Left ventricle myocardium inferior (tissue), 1 donor: ENCODE data around the gene COBL. TPM values are rescaled to one million over a fixed set of nuclear protein-coding genes. Genes with fewer than 3 reads are reported as not detected.

Experiments
- DNase-seq: peaks from one replicate; pipeline ENCODE4 v3.0.0-alpha.2; 2020
- H3K27ac ChIP-seq: fragments of 200-600 bp; replicated peaks from 2 replicates; pipeline ENCODE4 v1.8.0; 2021
- H3K27me3 ChIP-seq: fragments of 200-600 bp; 2 replicates; pipeline ENCODE4 v1.8.0; 2021; ENCODE audit warnings: low read depth
- H3K36me3 ChIP-seq: fragments of 200-600 bp; 2 replicates; pipeline ENCODE4 v1.8.0; 2021
- H3K4me1 ChIP-seq: fragments of 200-600 bp; 2 replicates; pipeline ENCODE4 v1.8.0; 2021
- H3K4me3 ChIP-seq: fragments of 200-600 bp; 2 replicates; pipeline ENCODE4 v1.8.0; 2021; ENCODE audit warnings: mild to moderate bottlenecking, moderate library complexity
- H3K9me3 ChIP-seq: fragments of 200-600 bp; replicated peaks from 2 replicates; pipeline ENCODE4 v1.8.0; 2021
- intact Hi-C: fragments of 100-400 bp; cut with micrococcal nuclease; formaldehyde crosslinking; loops from one replicate; pipeline ENCODE4 v1.11.0; 2022
- total RNA-seq: library from RNA; stranded (reverse); fragmentation: NEBNext Ultra II Directional; extraction: Animal tissue kit (Norgen Biotek cat#: 25700); gene quantifications from one replicate; pipeline ENCODE4 v1.2.1, GENCODE V29; 2021
- TF ChIP-seq, protein P1 (sequence below): fragments of 200-600 bp; IDR thresholded peaks from 2 replicates; pipeline ENCODE4 v1.8.0; 2021; ENCODE audit warnings: antibody characterized with exemption, mild to moderate bottlenecking, borderline replicate concordance
- donor health status: DM: no; HTN: yes; CAD: no; lungs with severe emphysema.

The COBL gene
- total RNA-seq, 1 donor from 2014 or later, result 77.1 TPM

- Histone ChIP-seq H3K27ac (peak overlapping the region; percentile 13), H3K36me3 (no peaks in the 10 kb centered on the region), H3K9me3 (no peaks in the 10 kb centered on the region), H3K27me3 (no peaks in the 10 kb centered on the region), H3K4me1 (peaks cover 47% of the 10 kb centered on the region), H3K4me3 (no peak overlapping the region)
- TF ChIP-seq, protein P1, sequence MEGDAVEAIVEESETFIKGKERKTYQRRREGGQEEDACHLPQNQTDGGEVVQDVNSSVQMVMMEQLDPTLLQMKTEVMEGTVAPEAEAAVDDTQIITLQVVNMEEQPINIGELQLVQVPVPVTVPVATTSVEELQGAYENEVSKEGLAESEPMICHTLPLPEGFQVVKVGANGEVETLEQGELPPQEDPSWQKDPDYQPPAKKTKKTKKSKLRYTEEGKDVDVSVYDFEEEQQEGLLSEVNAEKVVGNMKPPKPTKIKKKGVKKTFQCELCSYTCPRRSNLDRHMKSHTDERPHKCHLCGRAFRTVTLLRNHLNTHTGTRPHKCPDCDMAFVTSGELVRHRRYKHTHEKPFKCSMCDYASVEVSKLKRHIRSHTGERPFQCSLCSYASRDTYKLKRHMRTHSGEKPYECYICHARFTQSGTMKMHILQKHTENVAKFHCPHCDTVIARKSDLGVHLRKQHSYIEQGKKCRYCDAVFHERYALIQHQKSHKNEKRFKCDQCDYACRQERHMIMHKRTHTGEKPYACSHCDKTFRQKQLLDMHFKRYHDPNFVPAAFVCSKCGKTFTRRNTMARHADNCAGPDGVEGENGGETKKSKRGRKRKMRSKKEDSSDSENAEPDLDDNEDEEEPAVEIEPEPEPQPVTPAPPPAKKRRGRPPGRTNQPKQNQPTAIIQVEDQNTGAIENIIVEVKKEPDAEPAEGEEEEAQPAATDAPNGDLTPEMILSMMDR, result no peak
- intact Hi-C loops, result no loop called here
- DNase-seq, result no peak
Observed at GRCh38 chr7:51182636-51183166, 133.9 kb downstream of the COBL start.

GRCh38 chr7:51180092-51180491 is 136.5 kb downstream of the COBL start:
- no peak overlapping the region for H3K4me3 ChIP-seq
- H3K27ac ChIP-seq, result no peak overlapping the region
- intact Hi-C loops, result no loop called here

GRCh38 chr7:51175992-51176388 is 140.6 kb downstream of the COBL start:
- H3K4me3 ChIP-seq, result no peak overlapping the region
- no peak for DNase-seq
- H3K4me1 ChIP-seq, result no peaks in the 10 kb centered on the region
- no peak overlapping the region for H3K27ac ChIP-seq
- H3K36me3 ChIP-seq, result no peaks in the 10 kb centered on the region
- intact Hi-C loops, result no loop called here
- peaks cover 9% of the 10 kb centered on the region for H3K27me3 ChIP-seq
- TF ChIP-seq, protein P1, result no peak
- H3K9me3 ChIP-seq, result no peaks in the 10 kb centered on the region

More at GRCh38 chr7:51180092-51180491, 136.5 kb downstream of the COBL start:
- no peak for DNase-seq
- TF ChIP-seq, protein P1, result no peak
- no peaks in the 10 kb centered on the region for H3K9me3 ChIP-seq
- H3K27me3 ChIP-seq, result peaks cover 2% of the 10 kb centered on the region
- H3K36me3 ChIP-seq, result no peaks in the 10 kb centered on the region
- peaks cover 21% of the 10 kb centered on the region for H3K4me1 ChIP-seq

DNA sequence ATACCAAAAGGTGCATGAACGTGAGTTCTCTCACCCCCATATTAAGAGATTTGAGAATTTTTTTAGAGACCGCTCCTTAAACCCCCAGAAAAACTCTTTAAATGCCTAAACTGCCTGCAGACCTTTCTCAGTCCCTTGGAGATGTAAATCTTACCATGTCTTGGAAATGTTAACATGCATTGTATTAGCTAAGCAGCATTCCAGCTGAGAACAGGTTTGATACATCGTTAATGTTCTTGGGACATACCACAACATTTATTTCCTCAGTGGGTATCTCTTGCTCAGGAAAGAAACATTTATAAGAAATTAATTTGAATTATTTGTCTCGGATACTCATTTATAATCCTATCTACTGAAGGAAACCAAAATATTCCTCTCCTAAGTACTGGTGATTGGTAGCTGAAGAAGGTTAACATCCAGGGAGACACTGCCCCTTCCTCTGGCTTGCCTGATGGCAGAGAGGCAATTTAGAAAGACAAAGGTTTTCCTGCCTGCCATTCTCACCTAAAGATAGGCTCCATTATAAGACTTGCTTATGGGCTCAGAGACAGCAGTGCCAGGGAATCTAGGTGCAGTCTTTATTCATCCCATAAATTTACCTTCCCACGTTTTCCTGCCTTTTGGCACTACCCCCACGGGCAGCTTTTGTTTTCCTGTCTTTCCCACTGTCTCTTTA is 141.2 kb downstream of the COBL start:
- no peak overlapping the region for H3K4me3 ChIP-seq
- peaks cover 9% of the 10 kb centered on the region for H3K27me3 ChIP-seq
- no peaks in the 10 kb centered on the region for H3K9me3 ChIP-seq
- H3K4me1 ChIP-seq, result no peaks in the 10 kb centered on the region
- TF ChIP-seq, protein P1, result no peak
- no peaks in the 10 kb centered on the region for H3K36me3 ChIP-seq
- no peak for DNase-seq
- intact Hi-C loops, result no loop called here
- H3K27ac ChIP-seq, result no peak overlapping the region

DNA sequence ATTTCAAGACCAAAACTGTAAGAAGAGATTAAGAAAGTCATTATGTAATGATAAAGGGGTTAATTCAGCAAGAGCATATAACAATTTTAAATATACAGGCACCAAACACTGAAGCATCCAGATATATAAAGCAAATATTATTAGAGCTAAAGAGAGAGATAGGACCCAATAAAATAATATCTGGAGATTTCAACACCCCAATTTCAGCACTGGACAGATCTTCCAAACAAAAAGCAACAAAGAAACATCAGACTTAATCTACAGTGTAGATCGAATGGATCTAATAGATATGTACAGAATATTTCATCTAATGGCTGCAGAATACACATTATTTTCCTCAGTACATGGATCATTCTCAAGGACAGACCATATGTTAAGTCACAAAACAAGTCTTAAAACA is 151.3 kb downstream of the COBL start:
- H3K27me3 ChIP-seq, result no peaks in the 10 kb centered on the region
- DNase-seq, result no peak
- no peaks in the 10 kb centered on the region for H3K36me3 ChIP-seq
- intact Hi-C loops, result no loop called here
- peaks cover 13% of the 10 kb centered on the region for H3K4me1 ChIP-seq
- TF ChIP-seq, protein P1, result no peak
- no peak overlapping the region for H3K4me3 ChIP-seq
- no peak overlapping the region for H3K27ac ChIP-seq
- peaks cover 3% of the 10 kb centered on the region for H3K9me3 ChIP-seq
